GM12878 (cell line): Measurements from ENCODE around the gene GDA. TPM values are rescaled to one million over a fixed set of nuclear protein-coding genes. Genes with fewer than 3 reads are reported as not detected.
A peak's percentile ranks its signal among the peaks of the same experiment; 100 is the strongest.

ENCODE experiments used
- ATAC-seq: fragments of 200-7000 bp; cut with Tn5 transposase; 3 replicates; pipeline ENCODE4 v1.9.1; 2020; ENCODE audit warnings: mild to moderate bottlenecking, moderate library complexity
- BruUV-seq: library from RNA; stranded (reverse); fragments of 400-500 nt; replicated peaks from 2 replicates; lab custom pipeline; 2021; lab: Mats Ljungman, UMichigan
- CTCF ChIA-PET: fragments of 300-600 bp; sonication (Branson Sonifier 250); formaldehyde crosslinking; extraction: SDS; loops from one replicate; lab custom pipeline; 2021; ENCODE audit warnings: inconsistent platforms; lab: Yijun Ruan, JAX
- POLR2A ChIA-PET: fragments of 350-600 bp; formaldehyde crosslinking; extraction: SDS; loops from one replicate; lab custom pipeline; 2021; ENCODE audit warnings: inconsistent platforms; lab: Charles Lee
- RAD21 ChIA-PET: fragments of 300-600 bp; sonication (Branson Sonifier 250); formaldehyde crosslinking; loops from one replicate; lab custom pipeline; 2023; ENCODE audit warnings: antibody characterized with exemption; ENCODE audit not compliant: unreplicated experiment; lab: Charles Lee
- SMC1A ChIA-PET: fragments of 300-600 bp; sonication (Branson Sonifier 250); formaldehyde crosslinking; loops from one replicate; lab custom pipeline; 2023; ENCODE audit not compliant: unreplicated experiment, uncharacterized antibody; lab: Charles Lee
- DNase-seq: peaks from one replicate; pipeline ENCODE4 v3.0.0-alpha.2; 2011; ENCODE audit warnings: low read depth, low spot score
- FAIRE-seq: peaks from 3 replicates; lab custom pipeline; 2011; peaks lifted over from hg19 to GRCh38; lab: Jason Lieb, UNC
- H2AFZ ChIP-seq: 2 replicates; pipeline ENCODE4 v1.6.0; 2011; ENCODE audit warnings: low read depth, low read length, control low read depth; ENCODE audit not compliant: control insufficient read depth
- H3K27ac ChIP-seq: 2 replicates; pipeline ENCODE4 v1.5.1; 2011; ENCODE audit warnings: control low read depth; ENCODE audit not compliant: control insufficient read depth, insufficient read depth
- H3K27me3 ChIP-seq, 2 experiments: replicated peaks in 1 of 2; 2 replicates each; pipeline versions ENCODE4 v1.6.0 to v1.6.1; 2011; ENCODE audit warnings: low read length in 1 of 2; ENCODE audit not compliant: control insufficient read depth in 2 of 2, insufficient read depth in 2 of 2
- H3K36me3 ChIP-seq, 2 experiments: 2 replicates each; pipeline ENCODE4 v1.5.1; 2011; ENCODE audit warnings: low read length in 1 of 2; ENCODE audit not compliant: control insufficient read depth in 2 of 2, insufficient read depth in 2 of 2
- H3K4me1 ChIP-seq: 2 replicates; pipeline ENCODE4 v1.6.1; 2011; ENCODE audit warnings: mild to moderate bottlenecking, low read length, moderate library complexity, mixed read lengths; ENCODE audit not compliant: control insufficient read depth, insufficient read depth
- H3K4me2 ChIP-seq: 2 replicates; pipeline ENCODE4 v1.6.0; 2011; ENCODE audit warnings: control low read depth; ENCODE audit not compliant: control insufficient read depth, insufficient read depth
- H3K4me3 ChIP-seq: fragments of 200-600 bp; sonication (generic); 2 replicates; pipeline ENCODE4 v1.5.1; 2016
- H3K79me2 ChIP-seq: 2 replicates; pipeline ENCODE4 v1.6.0; 2011; ENCODE audit warnings: low read length; ENCODE audit not compliant: control insufficient read depth, insufficient read depth
- H3K9ac ChIP-seq: 2 replicates; pipeline ENCODE4 v1.8.0; 2011; ENCODE audit warnings: low read length, control low read depth, mixed read lengths; ENCODE audit not compliant: control insufficient read depth, insufficient read depth
- H3K9me3 ChIP-seq: replicated peaks from 3 replicates; pipeline ENCODE4 v1.5.1; 2011; ENCODE audit warnings: mild to moderate bottlenecking, low read length; ENCODE audit not compliant: control insufficient read depth, insufficient read depth
- H4K20me1 ChIP-seq: 2 replicates; pipeline ENCODE4 v1.6.0; 2011; ENCODE audit not compliant: control insufficient read depth, insufficient read depth
- JUND ChIP-seq: IDR thresholded peaks from 2 replicates; pipeline ENCODE4 v1.6.1; 2012; ENCODE audit warnings: low read depth, mild to moderate bottlenecking, low read length, improper control_type of control experiment, moderate library complexity
- LARP7 ChIP-seq: fragments of 450-650 bp; IDR thresholded peaks from 2 replicates; pipeline ENCODE4 v1.6.1; 2017; ENCODE audit warnings: mild to moderate bottlenecking
- NBN ChIP-seq: fragments of 450-650 bp; IDR thresholded peaks from 2 replicates; pipeline ENCODE4 v1.6.1; 2016
- NFYB ChIP-seq: IDR thresholded peaks from 2 replicates; pipeline ENCODE4 v1.6.1; 2011; ENCODE audit warnings: low read depth, mild to moderate bottlenecking, low read length, improper control_type of control experiment, moderate library complexity; ENCODE audit not compliant: insufficient read depth
- RAD51 ChIP-seq: fragments of 450-650 bp; IDR thresholded peaks from 2 replicates; pipeline ENCODE4 v1.6.1; 2016; ENCODE audit warnings: moderate library complexity, mild to moderate bottlenecking, inconsistent platforms
- ZNF217 ChIP-seq: fragments of 450-650 bp; IDR thresholded peaks from 2 replicates; pipeline ENCODE4 v1.6.1; 2017; ENCODE audit warnings: antibody characterized with exemption, mild to moderate bottlenecking
- in situ Hi-C: fragments of 300-500 bp; cut with MboI; formaldehyde crosslinking; loops from 9 replicates; pipeline ENCODE4 v1.14.3; 2018; ENCODE audit warnings: mixed read lengths
- intact Hi-C: fragments of 100-400 bp; cut with micrococcal nuclease; formaldehyde crosslinking; loops from one replicate; pipeline ENCODE4 v1.14.2; 2022; ENCODE audit not compliant: unreplicated experiment
- polyA plus RNA-seq, 11 experiments: library from polyadenylated mRNA; depleted of rRNA in 4 of 11; unstranded in 6 of 11; stranded (reverse) in 5 of 11; fragments of >200 nt; fragmentation: Nextera tagmentation in 4 of 11; fragmentation: Illumina TruSeq in 1 of 11; extraction: Ambion mirVana in 4 of 11; extraction: Trizol in 1 of 11; gene quantifications; 1 replicate in 1 of 11; 2 replicates in 10 of 11; pipeline versions ENCODE4 v1.2.1 to v1.2.3, GENCODE V29; 2011 to 2016; ENCODE audit warnings: inconsistent platforms in 2 of 11, missing spikeins in 2 of 11, low read depth in 1 of 11
- total RNA-seq, 4 experiments: library from RNA; depleted of rRNA in 3 of 4; stranded (reverse); fragments of >200 nt in 3 of 4; fragmentation: Illumina TruSeq in 1 of 4; extraction: Trizol in 1 of 4; gene quantifications; 2 replicates each; pipeline versions ENCODE4 v1.2.1 to v1.2.3, GENCODE V29; 2013 to 2021
- TF ChIP-seq, protein P1 (sequence below): fragments of 450-650 bp; IDR thresholded peaks from 2 replicates; pipeline ENCODE4 v1.6.1; 2016; ENCODE audit warnings: mild to moderate bottlenecking
- TF ChIP-seq, protein P2 (sequence below): IDR thresholded peaks from 2 replicates; pipeline ENCODE4 v1.6.1; 2011; ENCODE audit warnings: mild to moderate bottlenecking, low read depth, low read length, moderate library complexity; ENCODE audit not compliant: insufficient replicate concordance

GDA gene
- total and polyA plus RNA-seq, 10 of the 15 experiments (the other 5 are each of a cell fraction or from before 2014, with no cell fraction given): 0.19 to 17.9 (median 0.48) TPM; not detected in 2

DNA sequence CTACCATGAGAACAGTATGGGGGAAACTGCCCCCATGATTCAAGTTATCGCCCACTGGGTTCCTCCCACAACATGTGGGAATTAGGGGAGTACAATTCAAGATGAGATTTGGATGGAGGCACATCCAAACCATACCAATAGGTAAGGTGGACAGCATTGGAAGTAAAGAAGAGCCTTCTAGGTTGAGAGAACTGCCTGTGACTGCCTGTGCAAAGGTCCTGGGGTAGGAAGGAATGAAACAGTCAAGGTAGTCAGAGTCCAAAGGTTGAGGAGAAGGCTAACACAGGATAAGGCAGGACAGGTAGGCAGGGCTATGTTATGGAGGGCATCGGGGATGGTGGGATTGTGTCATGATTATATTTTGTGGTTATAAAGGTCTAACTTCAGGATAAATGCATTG lies 6.1 kb downstream of the GDA start (continued):
- TF ChIP-seq, protein P1, sequence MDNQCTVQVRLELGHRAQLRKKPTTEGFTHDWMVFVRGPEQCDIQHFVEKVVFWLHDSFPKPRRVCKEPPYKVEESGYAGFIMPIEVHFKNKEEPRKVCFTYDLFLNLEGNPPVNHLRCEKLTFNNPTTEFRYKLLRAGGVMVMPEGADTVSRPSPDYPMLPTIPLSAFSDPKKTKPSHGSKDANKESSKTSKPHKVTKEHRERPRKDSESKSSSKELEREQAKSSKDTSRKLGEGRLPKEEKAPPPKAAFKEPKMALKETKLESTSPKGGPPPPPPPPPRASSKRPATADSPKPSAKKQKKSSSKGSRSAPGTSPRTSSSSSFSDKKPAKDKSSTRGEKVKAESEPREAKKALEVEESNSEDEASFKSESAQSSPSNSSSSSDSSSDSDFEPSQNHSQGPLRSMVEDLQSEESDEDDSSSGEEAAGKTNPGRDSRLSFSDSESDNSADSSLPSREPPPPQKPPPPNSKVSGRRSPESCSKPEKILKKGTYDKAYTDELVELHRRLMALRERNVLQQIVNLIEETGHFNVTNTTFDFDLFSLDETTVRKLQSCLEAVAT: 0 out of 2 replicates have a peak, but pooled peaks have one; percentile 6
- TF ChIP-seq RAD51 (0 out of 2 replicates have a peak, but pooled peaks have one; percentile 7), LARP7 (peak; percentile 41; the same call in 1 of the 2 replicates)

DNA sequence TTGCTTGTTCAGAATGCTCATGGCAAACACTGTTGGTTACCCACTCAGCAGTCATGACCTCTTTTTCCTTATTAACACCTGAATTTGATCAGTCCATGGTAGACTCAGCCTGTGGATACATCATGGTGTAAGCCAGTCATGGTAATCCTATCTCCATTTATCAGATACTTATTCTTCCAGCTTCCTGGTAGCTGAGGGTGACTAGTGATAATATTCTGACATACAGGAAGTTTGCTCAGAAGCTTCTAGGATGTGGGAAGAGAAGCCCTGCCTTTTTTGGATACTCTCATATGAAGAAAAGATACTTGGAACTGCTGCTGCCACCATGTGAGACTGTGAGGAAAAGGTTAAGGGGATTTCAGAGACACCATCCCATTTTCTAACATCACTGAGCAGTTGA lies 7.3 kb downstream of the GDA start:
- FAIRE-seq (no peak), DNase-seq (no peak), ATAC-seq (no peak)
- Histone ChIP-seq H3K9ac (no peak overlapping the region), H3K79me2 (no peaks in the 10 kb centered on the region), H3K27me3 (no peaks in the 10 kb centered on the region), H3K4me1 (no peaks in the 10 kb centered on the region; the same call in 1 of the 2 replicates), H3K27ac (no peak overlapping the region), H3K4me2 (no peak overlapping the region), H3K36me3 (no peaks in the 10 kb centered on the region), H2AFZ (no peak overlapping the region), H4K20me1 (no peaks in the 10 kb centered on the region), H3K4me3 (no peak overlapping the region), H3K9me3 (no peaks in the 10 kb centered on the region; the same call in 2 of the 3 replicates)
- TF ChIP-seq, protein P2, sequence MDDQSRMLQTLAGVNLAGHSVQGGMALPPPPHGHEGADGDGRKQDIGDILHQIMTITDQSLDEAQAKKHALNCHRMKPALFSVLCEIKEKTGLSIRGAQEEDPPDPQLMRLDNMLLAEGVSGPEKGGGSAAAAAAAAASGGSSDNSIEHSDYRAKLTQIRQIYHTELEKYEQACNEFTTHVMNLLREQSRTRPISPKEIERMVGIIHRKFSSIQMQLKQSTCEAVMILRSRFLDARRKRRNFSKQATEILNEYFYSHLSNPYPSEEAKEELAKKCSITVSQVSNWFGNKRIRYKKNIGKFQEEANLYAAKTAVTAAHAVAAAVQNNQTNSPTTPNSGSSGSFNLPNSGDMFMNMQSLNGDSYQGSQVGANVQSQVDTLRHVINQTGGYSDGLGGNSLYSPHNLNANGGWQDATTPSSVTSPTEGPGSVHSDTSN: no peak
- no peak for TF ChIP-seq NBN
- TF ChIP-seq JUND: no peak
- TF ChIP-seq NFYB: no peak
- no peak for TF ChIP-seq ZNF217
- RAD21 ChIA-PET: interaction anchor here (0.7 to 1.7 kb wide), 4 partner anchors 32 to 122 kb away, joined by 3 to 9 read pairs (median 4); no protein-coding TSS in a partner anchor
- no TSS peak for BruUV-seq
- POLR2A ChIA-PET: no interaction called here
- CTCF ChIA-PET: interaction anchor here (1.3 kb wide), 1 partner anchor 49 kb away, joined by 3 read pairs; no protein-coding TSS in a partner anchor
- in situ Hi-C loops: no loop called here
- intact Hi-C loops: no loop called here
- SMC1A ChIA-PET: interaction anchor here (0.6 to 1.4 kb wide), 7 partner anchors 17 to 123 kb away, joined by 3 to 9 read pairs (median 4); no protein-coding TSS in a partner anchor
